Activated CD8-positive, alpha-beta memory T cell treated with anti-CD3 and anti-CD28 coated beads, Interleukin-2, amount 50 U/mL, for 48 hours (primary cell): ENCODE measurements around the gene EZH1.
A peak's percentile ranks its signal among the peaks of the same experiment; 100 is the strongest.
"Not testable (repeated sequence)": the region's sequence is repeated elsewhere in the genome, so short reads cannot be mapped to it uniquely, and the experiment has no call there.

Experiments
- DNase-seq: peaks from one replicate; pipeline ENCODE4 v3.0.0-alpha.2; 2020

The EZH1 gene

DNA sequence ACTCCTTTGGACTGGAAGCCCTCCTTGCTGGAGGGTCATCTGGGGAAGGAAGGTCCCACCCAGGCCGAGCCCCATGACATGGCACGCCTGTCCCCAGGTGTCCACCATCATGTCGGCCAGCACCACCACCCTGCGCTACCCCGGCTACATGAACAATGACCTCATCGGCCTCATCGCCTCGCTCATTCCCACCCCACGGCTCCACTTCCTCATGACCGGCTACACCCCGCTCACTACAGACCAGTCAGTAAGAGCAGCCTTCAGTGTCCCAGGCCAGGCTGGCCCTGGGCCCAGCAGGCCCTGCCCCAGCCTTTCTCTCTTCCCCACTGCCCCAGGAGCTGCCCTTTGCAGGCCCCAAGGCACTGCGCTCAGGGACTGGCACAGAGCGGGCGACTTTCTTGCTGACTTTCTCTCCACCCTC lies 79.2 kb downstream of the EZH1 start:
- DNase-seq, result no peak

DNA sequence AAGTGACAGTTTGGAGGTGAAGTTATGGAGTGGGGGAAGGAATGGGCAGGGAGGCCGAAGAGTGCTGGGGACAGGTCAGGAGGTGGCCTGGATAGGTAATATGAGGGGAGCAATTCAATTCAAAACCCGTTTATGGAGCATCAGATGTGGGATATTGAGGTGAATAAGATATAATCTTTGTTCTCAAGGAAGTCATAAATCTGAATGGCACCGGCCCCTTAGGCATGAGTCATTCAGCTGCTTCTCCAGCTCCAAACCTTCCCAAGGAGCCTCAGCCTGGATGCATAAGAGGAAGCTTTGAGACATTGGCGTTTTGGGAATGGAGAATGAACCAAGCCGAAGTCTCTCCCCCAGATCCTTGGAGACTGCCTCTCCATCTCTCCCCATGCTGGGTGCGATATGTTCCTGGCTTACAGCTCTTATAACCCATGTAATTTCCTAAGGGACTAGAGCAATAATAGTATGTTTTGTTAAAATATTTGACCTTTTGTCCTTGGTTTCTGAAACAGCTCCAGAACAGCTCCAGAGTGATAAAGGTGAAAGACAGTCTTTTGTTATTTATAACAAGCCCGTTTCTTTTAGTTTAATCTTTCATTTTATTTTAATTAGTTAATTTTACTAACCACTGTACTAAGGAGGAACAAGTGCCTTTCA lies 84.0 kb downstream of the EZH1 start:
- no peak for DNase-seq

DNA sequence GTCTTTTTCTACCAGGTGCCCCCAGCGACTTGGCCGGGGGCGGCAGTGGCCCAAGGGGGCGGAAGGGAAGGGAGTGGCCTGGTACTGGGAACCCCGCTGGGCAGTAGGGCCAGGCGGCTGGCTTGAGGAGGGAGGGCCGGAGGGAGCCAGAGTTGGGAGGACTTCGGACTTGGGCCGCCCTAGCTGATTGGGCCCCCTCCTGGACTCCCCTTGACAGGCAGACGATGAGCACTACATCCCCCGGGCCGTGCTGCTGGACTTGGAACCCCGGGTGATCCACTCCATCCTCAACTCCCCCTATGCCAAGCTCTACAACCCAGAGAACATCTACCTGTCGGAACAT lies 84.9 kb downstream of the EZH1 start:
- DNase-seq, result not testable (repeated sequence)

DNA sequence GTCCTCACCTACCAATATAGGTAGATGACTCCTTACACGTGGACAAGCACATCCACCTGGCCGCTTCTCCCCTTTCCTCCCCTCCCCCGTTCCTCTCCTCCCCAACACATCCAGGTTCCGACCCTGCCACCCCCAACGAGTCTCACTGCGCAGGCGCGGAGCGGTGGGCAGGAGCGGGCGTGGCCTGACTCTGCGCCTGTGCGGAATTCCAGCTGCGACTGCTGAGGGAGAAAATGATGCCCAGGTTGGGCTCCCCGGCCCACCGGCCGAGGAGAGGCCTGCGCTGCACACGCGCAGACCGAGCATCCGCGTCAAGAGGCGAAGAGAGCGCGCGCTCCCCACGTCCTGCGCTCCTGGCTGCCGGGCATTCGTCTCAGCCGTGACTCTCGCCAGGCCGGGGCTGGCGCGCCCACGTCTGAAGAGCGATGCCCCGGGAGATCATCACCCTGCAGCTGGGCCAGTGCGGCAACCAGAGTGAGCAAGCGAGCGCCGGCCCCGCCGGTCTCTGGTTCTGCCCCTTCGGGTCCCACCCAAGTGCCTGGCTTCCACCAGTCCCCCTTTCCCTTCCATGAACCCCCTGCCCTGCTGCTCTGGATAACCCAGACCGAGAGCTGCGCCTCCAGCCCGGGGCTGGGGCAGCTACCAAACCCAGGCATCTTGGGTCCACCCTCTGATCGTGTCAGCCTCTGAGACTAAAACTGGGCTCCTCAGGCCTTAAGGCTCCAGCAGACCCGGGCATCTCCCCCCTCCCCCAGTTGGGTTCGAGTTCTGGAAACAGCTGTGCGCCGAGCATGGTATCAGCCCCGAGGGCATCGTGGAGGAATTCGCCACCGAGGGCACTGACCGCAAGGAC lies 85.5 kb downstream of the EZH1 start, which contains the start of gene TUBG2:
Gene TUBG2 (plus strand): TSS at position 206 of the 853 bp plus-strand sequence. CDS start 220 bp downstream, at position 426.
- peak; percentile 88 for DNase-seq

DNA sequence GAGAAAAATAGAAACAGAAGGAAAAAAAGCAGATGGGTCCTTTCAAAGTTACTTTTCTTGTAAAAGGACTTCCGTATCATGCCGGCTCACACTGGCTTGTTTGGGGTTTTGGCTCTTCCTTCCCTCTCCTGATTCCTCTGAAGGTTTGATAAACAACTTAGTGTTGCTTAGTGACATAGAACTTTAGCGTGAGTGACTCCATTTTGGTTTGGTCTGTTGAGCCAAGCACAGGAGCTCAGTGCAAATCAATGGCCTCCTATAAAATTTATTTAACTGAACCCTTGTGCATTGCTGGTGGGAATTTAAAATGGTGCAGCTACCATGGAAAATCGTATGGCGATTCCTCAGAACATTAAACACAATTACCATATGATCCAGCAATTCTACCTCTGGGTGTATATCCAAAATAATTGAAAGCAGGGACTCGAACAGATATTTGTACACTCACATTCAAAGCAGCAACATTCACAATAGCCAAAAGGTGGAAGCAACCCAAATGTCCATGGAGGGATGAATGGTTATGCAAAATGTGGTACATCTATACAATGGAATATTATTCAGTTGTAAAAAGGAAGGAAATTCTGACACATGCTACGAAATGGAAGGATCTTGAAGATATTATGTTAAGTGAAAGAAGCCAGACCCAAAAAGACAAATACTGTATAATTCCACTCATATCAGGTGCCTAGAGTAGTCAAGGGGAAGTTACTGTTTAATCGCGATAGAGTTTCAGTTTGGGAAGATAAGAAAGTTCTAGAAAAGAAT lies 86.8 kb downstream of the EZH1 start:
- no peak for DNase-seq

DNA sequence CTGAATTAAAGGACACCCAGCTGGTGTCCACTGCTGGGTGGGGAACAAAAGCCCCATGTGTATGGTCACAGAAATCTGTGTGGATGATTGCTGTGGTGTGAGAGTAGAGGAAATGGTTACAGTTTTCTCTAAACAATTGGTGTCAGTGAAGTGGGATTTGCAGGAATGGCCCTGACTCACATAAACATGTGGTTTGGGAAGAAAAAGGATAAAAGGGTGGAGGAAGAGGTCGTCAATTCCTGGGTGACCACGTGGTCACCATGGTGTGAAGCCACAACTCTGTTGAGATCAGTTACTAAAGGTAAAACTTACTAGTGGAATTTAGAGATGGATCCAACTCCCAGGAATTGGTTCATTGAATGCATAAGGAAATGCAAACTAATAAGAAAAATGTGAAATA lies 89.3 kb downstream of the EZH1 start:
- DNase-seq, result no peak

DNA sequence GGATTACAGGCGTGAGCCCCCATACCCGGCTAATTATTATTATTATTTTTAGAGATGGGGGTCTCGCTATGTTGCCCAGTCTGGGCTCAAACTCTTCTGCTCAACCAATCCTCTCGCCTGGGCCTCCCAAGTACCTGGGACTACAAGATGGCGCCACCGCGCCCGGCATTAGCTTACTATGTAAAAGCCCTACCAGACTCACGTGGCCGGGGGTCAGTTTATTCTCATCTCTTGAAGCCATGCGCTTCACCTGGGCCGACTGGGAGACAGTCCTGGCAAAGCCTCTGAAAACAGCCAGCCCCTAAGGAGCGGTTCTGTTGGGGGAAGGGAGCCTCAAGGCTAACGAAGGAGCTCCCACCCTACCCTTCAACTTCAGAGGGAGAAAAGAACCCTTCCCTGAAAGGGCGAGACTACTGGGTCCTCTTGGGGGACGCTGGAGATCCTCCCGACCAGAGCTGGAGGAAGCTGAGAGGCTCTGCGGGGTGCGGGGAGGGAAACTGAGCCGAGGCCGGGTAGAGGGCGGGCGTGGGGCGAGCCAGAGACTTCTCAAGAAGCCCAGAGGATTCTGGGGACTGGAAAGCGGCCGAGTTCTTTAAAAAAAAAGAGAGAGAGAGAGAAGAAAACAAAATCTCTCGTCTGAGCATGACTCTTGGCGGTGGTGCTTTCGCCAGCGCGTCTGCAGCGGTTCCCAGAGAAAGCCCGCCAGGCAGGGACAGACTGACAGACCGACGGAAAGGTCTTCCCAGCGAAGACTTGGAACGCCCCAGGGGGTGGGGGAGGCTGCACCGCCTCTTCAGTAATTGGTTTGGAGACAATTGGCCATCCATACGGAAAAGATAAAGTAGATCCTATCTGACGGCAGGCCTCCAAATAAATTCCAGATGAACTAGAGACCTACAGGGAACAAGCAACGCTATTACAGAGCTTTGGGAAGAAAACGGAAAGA lies 91.4 kb downstream of the EZH1 start:
- no peak for DNase-seq

DNA sequence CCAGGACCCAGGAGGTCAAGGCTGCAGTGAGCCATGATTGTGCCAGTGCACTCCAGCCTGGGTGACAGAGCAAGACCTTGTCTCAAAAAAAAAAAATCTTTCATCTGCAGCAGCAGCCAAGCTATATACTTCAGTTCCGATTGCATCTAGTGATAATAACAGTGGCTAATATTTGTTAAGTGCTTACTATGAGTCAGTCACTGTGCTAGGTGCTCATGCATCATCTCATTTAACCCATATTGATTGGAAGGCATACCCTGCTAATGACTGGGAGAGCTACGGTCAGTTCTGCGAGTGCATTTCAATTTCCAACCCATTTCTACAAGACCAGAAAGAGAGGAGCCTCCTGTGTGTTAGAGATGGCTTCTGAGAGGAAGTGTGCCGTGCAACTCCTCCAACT lies 93.4 kb downstream of the EZH1 start:
- no peak for DNase-seq
